Measurements from ENCODE around the gene SF3B4. TPM values are rescaled to one million over a fixed set of nuclear protein-coding genes. Genes with fewer than 3 reads are reported as not detected.

Gene SF3B4
- total RNA-seq, 1 donor from 2014 or later: 72.2 TPM

DNA sequence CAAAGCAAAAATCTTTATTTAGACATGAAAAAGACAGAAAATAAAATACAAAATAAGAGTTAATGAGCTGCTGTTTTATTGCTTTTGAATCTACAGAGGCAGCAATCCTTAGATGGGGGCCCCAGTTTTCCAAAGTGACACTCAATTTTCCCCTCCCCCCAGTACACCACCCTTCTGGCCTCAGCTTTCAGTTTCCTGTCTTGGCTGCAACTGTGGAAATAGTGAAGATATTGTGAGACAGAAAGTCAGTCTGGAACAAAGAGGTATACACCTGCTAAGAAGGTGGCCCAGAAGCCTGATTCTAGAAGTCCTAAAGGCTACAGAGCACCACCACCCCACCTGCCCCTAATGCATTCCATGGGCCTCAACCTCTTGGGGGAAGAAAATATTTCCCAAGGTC, 10.2 kb upstream of the SF3B4 start:
- TF ChIP-seq, protein P1, sequence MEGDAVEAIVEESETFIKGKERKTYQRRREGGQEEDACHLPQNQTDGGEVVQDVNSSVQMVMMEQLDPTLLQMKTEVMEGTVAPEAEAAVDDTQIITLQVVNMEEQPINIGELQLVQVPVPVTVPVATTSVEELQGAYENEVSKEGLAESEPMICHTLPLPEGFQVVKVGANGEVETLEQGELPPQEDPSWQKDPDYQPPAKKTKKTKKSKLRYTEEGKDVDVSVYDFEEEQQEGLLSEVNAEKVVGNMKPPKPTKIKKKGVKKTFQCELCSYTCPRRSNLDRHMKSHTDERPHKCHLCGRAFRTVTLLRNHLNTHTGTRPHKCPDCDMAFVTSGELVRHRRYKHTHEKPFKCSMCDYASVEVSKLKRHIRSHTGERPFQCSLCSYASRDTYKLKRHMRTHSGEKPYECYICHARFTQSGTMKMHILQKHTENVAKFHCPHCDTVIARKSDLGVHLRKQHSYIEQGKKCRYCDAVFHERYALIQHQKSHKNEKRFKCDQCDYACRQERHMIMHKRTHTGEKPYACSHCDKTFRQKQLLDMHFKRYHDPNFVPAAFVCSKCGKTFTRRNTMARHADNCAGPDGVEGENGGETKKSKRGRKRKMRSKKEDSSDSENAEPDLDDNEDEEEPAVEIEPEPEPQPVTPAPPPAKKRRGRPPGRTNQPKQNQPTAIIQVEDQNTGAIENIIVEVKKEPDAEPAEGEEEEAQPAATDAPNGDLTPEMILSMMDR (conservative IDR thresholded peaks at IDR 0.05): no peak
- no peak for DNase-seq (ENCODE audit: extremely low spot score, unreplicated experiment)
- Mint-ChIP-seq H3K27me3 (no peaks in the 10 kb centered on the region), H3K36me3 (peaks cover 4% of the 10 kb centered on the region), H3K27ac (peak overlapping the region; percentile 97), H3K9me3 (no peaks in the 10 kb centered on the region), H3K4me3 (peak overlapping the region; percentile 93), H3K4me1 (ENCODE audit: unreplicated experiment) (peaks cover 48% of the 10 kb centered on the region)

DNA sequence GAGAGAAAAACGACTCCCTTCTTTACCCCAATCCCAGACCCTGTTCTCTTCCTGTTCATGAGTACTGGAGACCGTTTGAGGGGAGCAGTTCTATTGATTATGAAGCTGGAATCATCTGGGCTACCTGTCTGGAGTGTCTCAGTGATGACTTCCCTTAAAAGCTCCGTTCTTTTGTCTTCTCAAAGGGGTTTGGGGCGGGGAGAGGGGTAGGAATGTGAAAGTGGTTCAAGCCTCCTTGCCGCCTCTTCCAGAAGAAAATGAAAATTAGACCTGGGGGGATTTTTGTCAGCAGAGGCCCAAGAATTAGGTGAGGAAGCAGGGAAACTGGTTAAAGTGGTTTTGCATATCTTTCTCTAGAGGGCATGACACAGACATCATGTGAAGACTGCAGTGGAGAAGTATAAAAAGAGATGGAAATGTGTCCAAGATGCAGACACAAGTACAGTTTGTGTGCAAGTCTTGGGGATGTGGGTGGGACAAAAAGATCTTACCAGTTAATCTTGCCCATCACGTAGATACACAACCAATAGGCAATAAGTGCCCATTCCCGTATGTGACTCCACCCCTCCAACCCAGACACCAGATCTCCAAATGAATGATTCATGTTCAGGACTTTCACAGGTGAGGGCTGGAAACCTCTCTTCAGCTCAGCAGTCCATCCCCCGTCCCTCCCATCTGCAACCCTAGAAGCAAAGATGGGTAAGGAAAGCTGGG, 9.5 kb upstream of the SF3B4 start:
- TF ChIP-seq, protein P1 (conservative IDR thresholded peaks at IDR 0.05): no peak
- H3K27me3 Mint-ChIP-seq: no peaks in the 10 kb centered on the region
- H3K9me3 Mint-ChIP-seq: no peaks in the 10 kb centered on the region
- H3K36me3 Mint-ChIP-seq: peaks cover 6% of the 10 kb centered on the region
- H3K4me3 Mint-ChIP-seq: peak overlapping the region; percentile 93
- no peak for DNase-seq (ENCODE audit: extremely low spot score, unreplicated experiment)
- peaks cover 46% of the 10 kb centered on the region for H3K4me1 Mint-ChIP-seq (ENCODE audit: unreplicated experiment)
- H3K27ac Mint-ChIP-seq: peak overlapping the region; percentile 97

DNA sequence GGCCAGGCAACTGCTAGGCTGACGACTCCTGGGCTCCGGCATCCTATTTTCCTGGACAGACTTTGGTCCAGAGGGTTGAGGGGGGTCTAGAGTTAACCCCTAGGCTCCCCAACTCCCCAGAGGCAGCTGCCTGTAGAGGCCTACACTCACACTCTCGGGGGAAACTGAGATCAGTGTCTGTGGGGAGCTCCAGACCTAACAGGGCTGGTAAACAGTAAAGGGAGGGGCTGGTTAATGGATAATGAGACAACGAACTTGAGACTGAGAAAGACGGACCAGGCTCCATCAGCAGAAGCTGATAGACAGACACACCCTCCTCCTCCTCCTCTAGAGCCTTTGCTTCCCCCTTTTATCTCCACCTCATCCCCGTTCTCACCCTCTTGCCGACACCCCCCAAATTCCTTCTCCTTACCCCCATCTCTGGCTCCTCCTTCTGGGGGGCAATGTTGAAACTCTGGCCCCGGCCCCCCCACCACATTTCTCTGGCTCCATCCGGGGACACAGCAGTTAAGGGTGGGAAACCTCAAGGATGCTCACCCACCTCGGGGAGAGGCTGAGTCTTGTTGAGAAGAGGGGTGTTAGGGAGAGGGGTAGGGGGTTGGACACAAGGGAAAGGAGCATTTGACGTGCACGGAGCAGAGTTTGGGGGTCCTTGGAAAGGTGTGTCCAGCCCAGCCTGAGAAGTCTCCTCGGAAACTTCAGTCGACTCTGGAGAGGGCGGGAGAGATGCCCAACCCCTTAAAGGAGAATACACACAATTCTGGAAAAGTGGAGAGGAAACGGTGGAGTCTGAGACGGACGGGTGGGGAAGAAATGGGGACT, 8.8 kb upstream of the SF3B4 start, which contains the start of gene MTMR11:
TSS of gene MTMR11 (minus strand) at position 710 of the 822 bp plus-strand sequence. CDS start at position 478, 232 bp downstream.
- H3K4me1 Mint-ChIP-seq (ENCODE audit: unreplicated experiment): peaks cover 42% of the 10 kb centered on the region
- peak within 1 kb of the TSS; percentile 97 for H3K27ac Mint-ChIP-seq
- no peaks in the 10 kb centered on the region for H3K27me3 Mint-ChIP-seq
- peaks cover 14% of the 10 kb centered on the region for H3K36me3 Mint-ChIP-seq
- no peaks in the 10 kb centered on the region for H3K9me3 Mint-ChIP-seq
- peak within 1 kb of the TSS; percentile 93 for H3K4me3 Mint-ChIP-seq
- DNase-seq (ENCODE audit: extremely low spot score, unreplicated experiment): no peak
- TF ChIP-seq, protein P1 (conservative IDR thresholded peaks at IDR 0.05): no peak

DNA sequence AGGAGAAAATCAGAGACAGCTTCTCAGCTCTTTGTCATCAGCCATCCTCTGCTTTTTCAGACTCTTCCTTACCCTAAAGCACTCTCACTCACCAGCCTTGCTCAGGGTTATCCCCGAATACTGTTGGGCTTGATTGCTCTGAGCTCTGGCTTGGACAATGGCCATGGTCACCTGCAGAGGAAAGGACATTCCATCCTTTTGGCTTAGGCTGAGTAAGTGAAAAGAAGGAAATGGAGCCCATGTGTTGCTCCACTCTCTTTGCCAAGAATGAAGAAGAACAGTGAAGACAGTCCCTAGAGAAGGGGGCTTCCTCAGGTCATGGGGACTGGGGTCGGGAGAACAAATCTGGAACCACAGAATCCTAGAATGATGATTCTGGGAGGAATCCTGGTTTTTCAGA, 6.8 kb upstream of the SF3B4 start:
- no peak overlapping the region for H3K27ac Mint-ChIP-seq
- peak overlapping the region; percentile 22 for H3K4me3 Mint-ChIP-seq
- DNase-seq (ENCODE audit: extremely low spot score, unreplicated experiment): no peak
- peaks cover 29% of the 10 kb centered on the region for H3K4me1 Mint-ChIP-seq (ENCODE audit: unreplicated experiment)
- H3K9me3 Mint-ChIP-seq: no peaks in the 10 kb centered on the region
- no peaks in the 10 kb centered on the region for H3K27me3 Mint-ChIP-seq
- H3K36me3 Mint-ChIP-seq: peaks cover 25% of the 10 kb centered on the region
- TF ChIP-seq, protein P1 (conservative IDR thresholded peaks at IDR 0.05): no peak

DNA sequence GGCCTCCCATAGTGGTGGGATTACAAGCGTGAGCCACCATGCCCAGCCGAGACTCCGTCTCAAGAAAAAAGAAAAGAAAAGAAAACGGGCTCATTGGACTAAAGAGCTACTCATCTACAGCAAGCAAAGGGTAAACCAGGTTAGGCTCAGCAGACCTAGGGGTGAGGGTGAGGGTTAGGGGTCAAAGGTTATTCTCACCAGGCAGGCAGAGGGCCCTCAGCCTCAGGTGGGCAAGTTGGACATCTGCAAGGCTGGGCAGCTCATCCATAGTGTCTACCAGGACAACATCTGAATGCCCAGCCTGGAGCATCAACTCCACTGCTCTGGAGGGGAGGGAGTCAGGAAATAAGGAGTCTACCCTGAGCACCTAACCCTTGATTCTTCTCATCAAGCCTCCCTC, 5.6 kb upstream of the SF3B4 start:
- Mint-ChIP-seq H3K4me3 (peak overlapping the region; percentile 13), H3K27me3 (no peaks in the 10 kb centered on the region), H3K27ac (no peak overlapping the region)

More for the DNA sequence above, 5.6 kb upstream of the SF3B4 start:
- H3K4me1 Mint-ChIP-seq (ENCODE audit: unreplicated experiment): peaks cover 29% of the 10 kb centered on the region
- no peak for DNase-seq (ENCODE audit: extremely low spot score, unreplicated experiment)
- H3K36me3 Mint-ChIP-seq: peaks cover 25% of the 10 kb centered on the region
- TF ChIP-seq, protein P1 (conservative IDR thresholded peaks at IDR 0.05): no peak
- no peaks in the 10 kb centered on the region for H3K9me3 Mint-ChIP-seq
